Progenitor cell of endocrine pancreas (in vitro differentiated cells): Measurements from ENCODE around the gene SAMD8. TPM values are rescaled to one million over a fixed set of nuclear protein-coding genes. Genes with fewer than 3 reads are reported as not detected.

Experiments
- DNase-seq: peaks from one replicate; pipeline ENCODE4 v3.0.0; 2021; ENCODE audit warnings: low spot score; ENCODE audit not compliant: unreplicated experiment
- H3K27ac Mint-ChIP-seq: 2 replicates; pipeline ENCODE4 v1.8.0; 2021; ENCODE audit warnings: mild to moderate bottlenecking, moderate library complexity, mixed read lengths
- H3K27me3 Mint-ChIP-seq: 2 replicates; pipeline ENCODE4 v1.8.0; 2021; ENCODE audit warnings: mixed read lengths
- H3K36me3 Mint-ChIP-seq: 2 replicates; pipeline ENCODE4 v1.8.0; 2022; ENCODE audit warnings: mixed read lengths; ENCODE audit not compliant: insufficient read depth
- H3K4me1 Mint-ChIP-seq: 2 replicates; pipeline ENCODE4 v1.8.0; 2021; ENCODE audit warnings: low read depth, mixed read lengths
- H3K4me3 Mint-ChIP-seq: 2 replicates; pipeline ENCODE4 v1.8.0; 2021; ENCODE audit warnings: low read depth, mild to moderate bottlenecking, moderate library complexity, mixed read lengths
- H3K9me3 Mint-ChIP-seq: 2 replicates; pipeline ENCODE4 v1.8.0; 2021; ENCODE audit warnings: low read depth, mixed read lengths
- CTCF ChIP-seq: fragments of 200-600 bp; sonication (generic); IDR thresholded peaks from one replicate; pipeline ENCODE4 v1.5.0; 2021; ENCODE audit warnings: antibody characterized with exemption, mild to moderate bottlenecking; ENCODE audit not compliant: unreplicated experiment
- total RNA-seq: library from RNA; stranded (reverse); gene quantifications from 2 replicates; pipeline ENCODE4 v1.2.1, GENCODE V29; 2021

Gene SAMD8
- total RNA-seq, 1 donor from 2014 or later: 17.4 TPM

DNA sequence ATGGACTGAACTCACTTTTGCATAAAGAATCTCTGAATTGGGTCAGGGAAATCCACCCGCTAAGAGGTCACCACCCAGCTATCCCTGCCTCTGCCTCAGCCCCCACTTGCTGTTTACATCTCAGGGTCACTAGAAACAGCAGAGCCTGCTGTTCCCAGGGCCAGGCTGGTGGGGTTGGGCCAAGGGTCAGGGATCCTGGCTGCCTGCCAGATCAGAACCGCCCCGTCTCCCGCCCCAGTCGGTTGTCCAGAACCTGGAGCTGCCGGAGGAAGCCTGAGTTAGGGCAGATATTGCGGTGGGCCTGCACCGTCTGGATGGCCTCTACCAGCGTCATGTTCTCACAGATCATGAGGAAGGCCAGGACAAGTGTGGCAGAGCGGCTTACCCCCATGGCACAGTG, 17.0 kb upstream of the SAMD8 start:
- Mint-ChIP-seq H3K9me3 (no peaks in the 10 kb centered on the region), H3K27me3 (peaks cover 6% of the 10 kb centered on the region), H3K36me3 (no peaks in the 10 kb centered on the region), H3K27ac (no peak overlapping the region), H3K4me3 (no peak overlapping the region), H3K4me1 (no peaks in the 10 kb centered on the region)
- no peak for TF ChIP-seq CTCF
- DNase-seq: no peak

DNA sequence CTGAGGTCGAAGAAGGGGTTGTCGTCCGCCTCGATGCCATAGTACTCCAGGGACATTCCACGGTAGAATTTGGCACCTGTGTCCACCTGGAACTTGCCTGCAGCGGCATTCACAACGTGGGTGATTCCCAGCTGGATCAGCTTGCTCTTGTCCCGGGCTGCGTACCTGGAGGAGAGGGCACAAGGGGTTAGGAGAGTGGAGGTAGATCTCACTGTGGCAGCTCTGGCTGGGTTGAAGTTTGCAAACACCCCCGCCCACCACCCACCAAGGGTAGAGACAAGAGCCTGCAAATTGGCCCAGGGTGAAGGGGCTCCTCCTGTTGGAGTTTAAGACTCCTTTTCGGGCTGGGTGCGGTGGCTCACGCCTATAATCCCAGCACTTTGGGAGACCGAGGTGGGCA, 15.8 kb upstream of the SAMD8 start:
- Mint-ChIP-seq H3K9me3 (no peaks in the 10 kb centered on the region), H3K27me3 (peaks cover 6% of the 10 kb centered on the region), H3K4me1 (peaks cover 2% of the 10 kb centered on the region), H3K4me3 (no peak overlapping the region), H3K27ac (no peak overlapping the region), H3K36me3 (no peaks in the 10 kb centered on the region)
- no peak for TF ChIP-seq CTCF
- no peak for DNase-seq

DNA sequence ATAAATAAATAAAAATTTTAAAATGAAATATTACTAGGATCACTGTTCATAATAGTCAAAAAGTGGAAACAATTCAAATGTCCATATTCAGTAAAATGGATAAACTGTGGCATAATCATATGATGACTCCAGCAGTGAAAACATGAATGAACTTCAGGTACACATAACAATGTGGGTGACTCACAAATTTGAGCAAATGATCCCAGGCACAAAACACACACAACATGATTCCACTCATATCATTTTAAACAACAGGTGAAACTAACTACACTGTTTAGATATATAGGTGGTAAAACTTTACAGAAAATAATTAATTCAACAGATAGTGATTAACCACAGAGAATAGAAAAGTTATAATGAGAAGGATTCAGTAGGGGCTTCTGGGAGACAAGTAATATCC, 14.7 kb upstream of the SAMD8 start:
- H3K27ac Mint-ChIP-seq: no peak overlapping the region
- TF ChIP-seq CTCF: no peak
- no peak for DNase-seq
- H3K36me3 Mint-ChIP-seq: no peaks in the 10 kb centered on the region
- no peaks in the 10 kb centered on the region for H3K9me3 Mint-ChIP-seq
- peaks cover 3% of the 10 kb centered on the region for H3K4me1 Mint-ChIP-seq
- H3K4me3 Mint-ChIP-seq: no peak overlapping the region
- H3K27me3 Mint-ChIP-seq: peaks cover 6% of the 10 kb centered on the region

GRCh38 chr10:75097666-75098285, 13.7 kb upstream of the SAMD8 start:
- peak; percentile 22 for TF ChIP-seq CTCF
- H3K4me3 Mint-ChIP-seq: no peak overlapping the region
- no peaks in the 10 kb centered on the region for H3K9me3 Mint-ChIP-seq

DNA sequence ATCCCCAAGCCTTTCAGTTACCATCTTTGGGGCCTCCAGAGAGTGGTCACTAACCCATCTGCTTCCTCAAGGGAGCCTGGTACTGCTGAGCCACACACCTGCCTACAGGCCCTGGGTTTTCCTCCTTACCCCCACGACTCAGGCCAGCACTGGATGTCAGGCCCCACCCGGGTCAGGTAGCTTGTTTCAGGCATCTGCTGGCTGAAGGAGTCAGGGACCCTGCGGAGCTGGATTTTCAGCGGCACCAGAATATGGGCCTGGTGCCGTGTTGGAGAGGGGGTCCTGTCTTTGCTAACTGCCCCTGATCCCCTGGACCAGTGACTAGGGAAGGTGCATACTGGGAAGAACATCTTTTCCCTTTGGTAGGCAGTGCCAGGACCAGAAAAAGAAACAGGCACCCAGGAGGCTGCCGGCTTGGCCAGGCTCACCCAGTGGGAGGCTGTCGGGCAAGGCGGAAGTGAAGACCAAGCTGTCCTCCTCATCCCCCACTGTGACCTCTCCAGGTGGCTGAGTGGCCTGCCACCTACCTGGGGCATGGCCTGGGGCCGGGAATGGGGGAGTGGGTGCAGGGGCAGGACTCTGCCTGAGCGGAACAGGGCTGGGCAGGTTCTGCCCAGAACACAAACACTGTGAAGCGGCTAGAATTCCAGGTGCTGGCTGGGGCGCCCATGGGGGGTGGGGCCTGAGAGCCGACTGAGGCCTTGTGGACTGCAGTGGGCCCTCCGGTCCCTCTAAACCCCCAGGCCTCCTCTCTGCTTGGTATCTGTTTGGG, 12.4 kb upstream of the SAMD8 start:
- Mint-ChIP-seq H3K9me3 (no peaks in the 10 kb centered on the region), H3K4me3 (no peak overlapping the region), H3K4me1 (peaks cover 3% of the 10 kb centered on the region), H3K36me3 (no peaks in the 10 kb centered on the region), H3K27ac (no peak overlapping the region), H3K27me3 (peaks cover 1% of the 10 kb centered on the region)
- no peak for DNase-seq
- TF ChIP-seq CTCF: no peak

More at GRCh38 chr10:75097666-75098285, 13.7 kb upstream of the SAMD8 start:
- peaks cover 6% of the 10 kb centered on the region for H3K27me3 Mint-ChIP-seq
- no peaks in the 10 kb centered on the region for H3K36me3 Mint-ChIP-seq
- peaks cover 3% of the 10 kb centered on the region for H3K4me1 Mint-ChIP-seq
- no peak for DNase-seq
- H3K27ac Mint-ChIP-seq: no peak overlapping the region
